ENCODE measurements around the gene BEX2.
A peak's percentile ranks its signal among the peaks of the same experiment; 100 is the strongest.
"Not testable (repeated sequence)": the region's sequence is repeated elsewhere in the genome, so short reads cannot be mapped to it uniquely, and the experiment has no call there.

The BEX2 gene

GRCh38 chrX:103310555-103311398 is at the start of gene BEX2:
Gene BEX2, minus strand, starts transcription at chrX:103310990. Its CDS starts 1,014 bp downstream, at chrX:103309976.
- in situ Hi-C loops (cut with MboI; ENCODE audit: low pct_unique_long_range_greater_than_20kb, low sequenced_read_pairs), result no loop called here
- DNase-seq, result no peak

DNA sequence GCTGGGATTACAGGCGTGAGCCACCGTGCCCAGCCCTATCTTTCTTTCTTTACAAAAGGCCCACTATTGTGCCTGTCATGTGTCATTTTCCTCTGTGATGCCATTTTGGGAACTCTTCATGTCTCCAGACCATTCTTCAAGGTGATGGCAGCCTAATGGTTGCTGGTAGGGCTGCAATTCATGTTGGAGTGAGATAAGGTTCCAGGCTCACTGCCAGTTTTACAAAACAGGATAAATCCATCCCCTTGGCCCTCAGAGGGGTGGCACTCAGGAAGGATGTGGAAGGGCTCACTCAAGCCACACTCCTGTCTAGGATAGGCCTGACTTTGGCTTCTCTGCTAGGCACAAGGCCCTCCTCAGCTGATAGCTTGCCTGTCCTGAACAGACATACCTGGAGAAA is 49.3 kb upstream of the BEX2 start:
- in situ Hi-C loops (cut with MboI; ENCODE audit: low pct_unique_long_range_greater_than_20kb, low sequenced_read_pairs), result no loop called here
- no peak for DNase-seq

- DNase-seq; in situ Hi-C loops (cut with MboI; ENCODE audit: low pct_unique_long_range_greater_than_20kb, low sequenced_read_pairs): not testable (repeated sequence)
These were observed 48.8 kb upstream of the BEX2 start for GRCh38 chrX:103359605-103360004.

DNA sequence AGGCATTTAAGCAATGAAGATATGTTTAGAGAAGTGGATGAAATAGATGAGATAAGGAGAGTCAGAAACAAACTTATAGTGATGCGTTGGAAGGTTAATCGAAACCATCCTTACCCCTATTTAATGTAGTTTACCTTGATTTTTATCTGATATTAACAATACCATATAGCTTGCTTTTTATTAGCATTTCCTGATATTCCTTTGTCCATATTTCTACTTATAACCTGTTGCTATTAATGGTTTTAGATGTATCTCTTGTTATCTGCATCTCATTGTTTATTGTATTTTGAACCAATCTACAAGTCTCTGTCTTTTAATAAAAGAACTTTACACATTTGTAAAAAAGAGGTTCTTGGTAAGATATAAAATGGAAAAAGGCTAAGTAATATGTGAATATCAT is 47.1 kb upstream of the BEX2 start:
- no peak for DNase-seq
- in situ Hi-C loops (cut with MboI; ENCODE audit: low pct_unique_long_range_greater_than_20kb, low sequenced_read_pairs), result no loop called here

DNA sequence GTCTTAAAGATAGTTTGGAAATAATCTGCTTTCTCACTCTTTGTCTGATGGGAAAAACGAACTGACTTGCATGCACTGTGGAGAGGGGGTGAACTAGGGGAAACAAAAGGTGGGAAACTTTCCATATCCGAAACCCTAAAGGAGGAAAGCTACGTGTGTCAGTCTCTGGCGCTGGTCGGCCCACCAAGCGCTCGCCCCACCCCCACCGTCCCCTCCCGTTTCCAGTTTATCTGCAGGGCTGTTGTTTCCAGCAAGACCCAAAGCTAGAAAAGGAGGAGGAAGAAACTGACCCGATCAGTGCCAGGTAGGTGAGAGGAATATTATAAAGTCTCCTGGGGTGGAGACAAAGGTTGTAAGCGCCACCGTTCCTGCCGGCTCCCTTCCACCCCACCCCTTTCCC is 46.1 kb upstream of the BEX2 start:
- no peak for DNase-seq
- in situ Hi-C loops (cut with MboI; ENCODE audit: low pct_unique_long_range_greater_than_20kb, low sequenced_read_pairs), result no loop called here

- in situ Hi-C loops (cut with MboI; ENCODE audit: low pct_unique_long_range_greater_than_20kb, low sequenced_read_pairs), result no loop called here
- DNase-seq, result no peak
These were observed 45.5 kb upstream of the BEX2 start, which contains the start of gene TCEAL9 for GRCh38 chrX:103356130-103356798. Gene TCEAL9, plus strand, starts transcription at chrX:103356506. Its CDS starts 1,179 bp downstream, at chrX:103357685.

GRCh38 chrX:103347682-103348397 is 37.0 kb upstream of the BEX2 start:
- no peak for DNase-seq
- in situ Hi-C loops (cut with MboI; ENCODE audit: low pct_unique_long_range_greater_than_20kb, low sequenced_read_pairs), result no loop called here

DNA sequence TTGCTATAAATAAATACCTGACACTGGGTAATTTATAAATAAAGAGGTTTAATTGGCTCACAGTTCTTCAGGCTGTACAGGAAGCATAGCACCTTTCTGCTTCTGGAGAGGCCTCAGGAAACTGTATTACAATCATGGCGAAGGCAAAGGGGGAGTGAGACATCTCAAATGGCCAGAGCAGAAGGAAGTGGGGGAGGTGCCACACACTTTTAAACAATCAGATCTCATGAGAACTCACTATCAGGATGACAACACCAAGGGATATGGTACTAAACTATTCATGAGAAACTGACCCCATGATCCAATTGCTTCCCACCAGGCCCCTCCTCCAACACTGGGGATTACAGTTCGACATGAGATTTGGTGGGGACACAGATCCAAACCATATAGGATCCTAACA is 33.8 kb upstream of the BEX2 start:
- in situ Hi-C loops (cut with MboI; ENCODE audit: low pct_unique_long_range_greater_than_20kb, low sequenced_read_pairs), result no loop called here
- DNase-seq, result peak; percentile 4

- in situ Hi-C loops (cut with MboI; ENCODE audit: low pct_unique_long_range_greater_than_20kb, low sequenced_read_pairs), result no loop called here
- peak; percentile 51 for DNase-seq
These were observed 32.3 kb upstream of the BEX2 start for GRCh38 chrX:103343105-103343504.

- in situ Hi-C loops (cut with MboI; ENCODE audit: low pct_unique_long_range_greater_than_20kb, low sequenced_read_pairs), result no loop called here
These were observed 27.9 kb upstream of the BEX2 start for GRCh38 chrX:103338663-103339062.

DNA sequence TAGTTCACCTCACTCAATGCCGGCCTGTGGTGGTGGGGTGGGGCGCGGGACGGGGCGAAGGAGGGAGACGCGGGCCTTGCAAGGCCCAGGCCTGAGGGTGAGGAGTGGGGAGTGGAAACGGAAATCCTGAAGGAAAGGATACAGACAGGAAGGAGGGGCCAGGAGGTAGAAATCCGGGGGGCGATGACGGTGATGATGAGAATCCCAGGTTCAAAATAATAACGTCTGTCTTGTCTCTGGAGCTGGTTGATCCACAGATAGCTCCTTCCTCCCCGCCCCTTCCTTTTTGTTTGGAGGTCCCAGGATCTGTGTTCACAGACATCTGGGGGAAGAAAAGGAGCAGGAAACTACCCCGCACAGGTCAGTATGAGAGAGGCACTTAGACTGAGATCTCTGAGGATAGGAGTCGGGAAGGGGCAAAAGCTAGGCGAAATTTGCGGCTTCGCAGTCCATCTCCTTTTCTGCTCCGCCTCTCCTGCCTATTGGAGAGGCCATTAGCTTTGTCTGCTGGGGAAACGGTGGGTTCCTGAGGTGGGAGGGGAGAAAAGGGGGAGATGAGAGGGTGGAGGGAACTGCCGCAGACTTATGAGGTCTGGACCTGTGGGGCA is 20.0 kb upstream of the BEX2 start:
- in situ Hi-C loops (cut with MboI; ENCODE audit: low pct_unique_long_range_greater_than_20kb, low sequenced_read_pairs), result no loop called here
- DNase-seq, result no peak

More at GRCh38 chrX:103338663-103339062, 27.9 kb upstream of the BEX2 start:
- DNase-seq, result no peak

DNA sequence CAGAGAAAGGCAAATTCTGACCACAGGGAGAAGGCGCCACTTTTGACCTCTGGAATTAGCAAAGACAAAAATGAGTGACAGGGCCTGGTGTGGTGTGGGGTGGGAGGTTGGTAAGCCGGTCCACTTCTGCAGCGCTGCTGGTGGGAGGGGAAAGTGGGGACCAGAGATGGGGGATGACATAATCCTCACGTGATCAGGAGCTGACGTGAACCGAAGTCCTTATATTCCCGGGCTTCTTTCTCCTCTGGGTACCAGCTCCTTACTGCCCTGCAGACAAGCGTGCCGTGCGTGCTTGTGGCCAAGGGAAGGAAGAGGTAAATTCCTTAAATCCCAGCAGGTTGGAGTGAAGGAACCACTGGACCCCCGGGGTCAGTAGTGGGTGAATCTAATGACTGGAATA is 19.2 kb upstream of the BEX2 start, which contains the start of gene TCEAL7:
Gene TCEAL7, plus strand, starts transcription at position 249 of the 400 bp plus-strand sequence. CDS start 1,165 bp downstream, outside the sequence.
- in situ Hi-C loops (cut with MboI; ENCODE audit: low pct_unique_long_range_greater_than_20kb, low sequenced_read_pairs), result no loop called here
- DNase-seq, result no peak

DNA sequence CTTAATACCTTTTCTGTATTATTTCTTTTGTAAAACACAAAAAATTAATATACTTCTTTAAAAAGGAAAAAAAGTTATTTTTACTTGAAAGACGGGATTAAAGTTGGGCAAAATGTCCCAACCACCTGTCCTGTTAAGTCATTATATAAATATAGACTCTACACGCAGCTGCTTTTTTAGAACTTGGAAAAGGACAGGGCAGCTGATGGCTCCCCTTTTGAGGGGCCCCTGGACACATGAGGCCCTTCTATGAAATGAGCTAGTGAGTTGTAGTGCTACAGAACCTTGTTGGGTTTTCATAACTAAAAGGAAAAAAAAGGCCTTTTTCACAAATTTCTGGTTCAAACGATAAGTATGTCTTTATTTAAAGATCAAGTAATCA is 600 bp upstream of the BEX2 start:
- no peak for DNase-seq
- in situ Hi-C loops (cut with MboI; ENCODE audit: low pct_unique_long_range_greater_than_20kb, low sequenced_read_pairs), result no loop called here

GRCh38 chrX:103309860-103310554 is 783 bp downstream of the BEX2 start:
- no peak for DNase-seq
- in situ Hi-C loops (cut with MboI; ENCODE audit: low pct_unique_long_range_greater_than_20kb, low sequenced_read_pairs), result no loop called here

DNA sequence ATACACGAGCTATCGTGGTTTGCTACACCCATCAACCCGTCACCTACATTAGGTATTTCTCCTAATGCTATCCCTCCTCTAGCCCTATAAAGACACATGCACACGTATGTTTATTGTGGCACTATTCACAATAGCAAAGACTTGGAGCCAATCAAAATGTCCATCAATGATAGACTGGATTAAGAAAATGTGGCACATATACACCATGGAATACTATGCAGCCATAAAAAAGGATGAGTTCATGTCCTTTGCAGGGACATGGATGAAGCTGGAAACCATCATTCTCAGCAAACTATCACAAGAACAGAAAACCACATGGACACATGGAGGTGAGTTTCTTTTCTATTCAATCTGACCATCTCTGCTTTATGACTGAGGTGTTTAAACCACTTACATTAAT is 5.1 kb downstream of the BEX2 start:
- DNase-seq; in situ Hi-C loops (cut with MboI; ENCODE audit: low pct_unique_long_range_greater_than_20kb, low sequenced_read_pairs): not testable (repeated sequence)

DNA sequence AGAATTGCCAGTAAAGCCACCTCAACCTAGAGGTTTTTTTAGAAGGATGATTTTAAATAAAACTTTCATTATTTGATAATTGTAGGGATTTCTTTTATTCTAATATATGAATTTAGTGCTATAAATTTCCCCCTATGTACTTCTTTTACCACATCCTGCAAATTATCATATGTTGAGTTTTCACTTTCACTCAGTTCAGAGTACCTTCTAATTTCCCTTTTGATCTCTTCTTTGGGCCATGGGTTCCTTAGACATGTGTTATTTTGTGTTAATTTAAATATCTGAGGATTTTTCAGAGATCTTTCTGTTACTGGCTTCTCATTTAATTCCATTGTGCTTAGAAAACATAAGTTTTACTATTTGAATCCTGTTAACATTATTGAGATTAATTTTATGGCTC is 6.1 kb downstream of the BEX2 start:
- in situ Hi-C loops (cut with MboI; ENCODE audit: low pct_unique_long_range_greater_than_20kb, low sequenced_read_pairs), result no loop called here
- DNase-seq, result no peak

GRCh38 chrX:103293118-103293517 is 17.7 kb downstream of the BEX2 start:
- no peak for DNase-seq
- in situ Hi-C loops (cut with MboI; ENCODE audit: low pct_unique_long_range_greater_than_20kb, low sequenced_read_pairs), result no loop called here

DNA sequence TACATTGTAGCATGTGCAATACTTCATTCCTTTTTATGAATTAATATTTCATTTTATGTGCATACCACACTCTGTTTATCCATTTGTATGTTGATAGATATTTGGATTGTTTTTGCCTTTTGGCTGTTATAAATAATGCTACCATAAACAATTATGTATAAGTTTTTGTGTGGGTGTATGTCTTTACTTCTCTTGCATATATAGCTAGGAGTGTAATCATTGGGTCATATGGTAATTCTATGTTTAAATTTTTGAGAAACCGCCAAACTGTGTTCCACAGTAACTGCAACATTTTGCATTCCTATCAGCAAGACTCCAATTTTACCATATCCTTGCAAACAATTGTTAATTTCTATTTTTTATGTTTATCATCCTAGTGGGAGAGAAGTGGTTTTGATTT is 31.2 kb downstream of the BEX2 start:
- no peak for DNase-seq
- in situ Hi-C loops (cut with MboI; ENCODE audit: low pct_unique_long_range_greater_than_20kb, low sequenced_read_pairs), result no loop called here

GRCh38 chrX:103276581-103277002 is 34.2 kb downstream of the BEX2 start, which contains the start of gene TCEAL5:
Gene TCEAL5, minus strand, starts transcription at chrX:103276750. Its CDS starts 2,187 bp downstream, at chrX:103274563.
- DNase-seq, result no peak
- in situ Hi-C loops (cut with MboI; ENCODE audit: low pct_unique_long_range_greater_than_20kb, low sequenced_read_pairs), result no loop called here
